ENCODE data around the gene SENP2.
A peak's percentile ranks its signal among the peaks of the same experiment; 100 is the strongest.
"Not testable (repeated sequence)": the region's sequence is repeated elsewhere in the genome, so short reads cannot be mapped to it uniquely, and the experiment has no call there.

SENP2 gene

DNA sequence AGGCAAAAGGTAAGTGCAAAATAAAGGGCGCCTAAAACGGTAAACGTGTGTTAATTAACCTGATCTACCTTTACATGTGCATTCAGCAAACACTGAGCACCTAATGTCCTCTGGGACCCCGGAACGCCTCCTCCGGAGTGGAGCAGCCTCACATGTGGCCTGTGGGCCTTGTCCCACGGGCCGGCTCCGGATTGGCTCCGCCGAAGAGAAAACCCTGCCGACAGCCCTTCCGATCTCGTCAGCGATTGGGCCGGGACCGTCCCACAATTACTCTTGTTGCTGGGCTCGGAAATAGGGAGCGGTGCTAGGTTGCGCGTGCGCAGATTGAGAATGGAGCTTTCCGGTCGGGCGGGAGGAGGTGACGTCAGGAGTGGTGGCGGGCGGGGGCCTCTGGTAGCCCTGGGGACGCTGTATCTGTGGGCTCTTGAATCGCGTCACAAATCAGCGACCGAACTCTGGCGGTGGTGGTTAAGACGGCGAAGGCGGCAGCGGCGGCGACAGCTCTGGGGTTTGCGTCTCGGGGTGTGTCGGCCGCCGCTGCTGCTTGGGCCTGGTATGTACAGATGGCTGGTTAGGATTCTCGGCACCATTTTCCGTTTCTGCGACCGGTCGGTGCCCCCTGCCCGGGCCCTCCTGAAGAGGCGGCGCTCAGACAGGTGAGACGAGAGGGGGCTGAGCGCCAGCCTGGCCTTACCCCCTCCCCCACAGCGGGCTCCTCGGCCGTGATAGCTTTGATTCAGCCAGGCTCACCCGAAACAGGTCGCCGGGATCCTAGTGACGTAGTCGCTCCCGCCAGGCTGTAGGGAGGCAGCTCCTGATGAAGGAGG is at the start of gene SENP2:
Gene SENP2 (plus strand): TSS at position 437 of the 827 bp plus-strand sequence. CDS start 119 bp downstream, at position 556.
- DNase-seq (ENCODE audit: low spot score), result peak; percentile 87

- no peak for DNase-seq (ENCODE audit: low spot score)
Observed at GRCh38 chr3:185537369-185537970, 48.6 kb upstream of the SENP2 start.

- no peak for DNase-seq (ENCODE audit: low spot score)
Observed at GRCh38 chr3:185539934-185540333, 46.2 kb upstream of the SENP2 start.

- no peak for DNase-seq (ENCODE audit: low spot score)
Observed at GRCh38 chr3:185540695-185541094, 45.4 kb upstream of the SENP2 start.

GRCh38 chr3:185549122-185549521 is 37.0 kb upstream of the SENP2 start:
- DNase-seq (ENCODE audit: low spot score), result no peak

GRCh38 chr3:185549651-185550111 is 36.4 kb upstream of the SENP2 start:
- DNase-seq (ENCODE audit: low spot score), result no peak

DNA sequence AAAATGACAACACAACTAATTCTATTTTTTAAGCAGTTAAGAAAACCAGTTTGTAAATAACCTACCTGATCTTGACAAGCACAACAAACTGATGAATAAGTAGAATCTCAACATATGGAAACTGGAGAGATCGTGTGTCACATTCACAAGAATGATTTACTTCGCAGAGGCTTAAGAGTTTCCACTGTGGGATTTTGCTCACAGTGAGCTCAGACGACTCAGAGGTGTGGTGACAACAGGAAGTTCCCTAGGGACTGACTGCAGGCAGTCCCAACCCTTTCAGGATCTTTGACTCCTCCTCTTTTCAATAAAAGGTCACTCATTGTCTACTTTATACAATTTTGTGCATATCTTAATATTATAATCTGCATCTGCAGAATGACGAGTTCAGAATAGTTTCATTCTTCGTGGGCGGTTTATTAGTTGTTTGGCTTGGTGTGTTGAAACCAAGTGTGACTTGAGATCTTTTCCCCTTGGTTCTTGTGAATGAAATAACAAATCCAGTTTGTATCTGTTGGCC is 33.7 kb upstream of the SENP2 start, which contains the start of gene LIPH:
Gene LIPH (minus strand): TSS at position 231 of the 520 bp plus-strand sequence. CDS start 117 bp downstream, at position 114.
- no peak for DNase-seq (ENCODE audit: low spot score)

DNA sequence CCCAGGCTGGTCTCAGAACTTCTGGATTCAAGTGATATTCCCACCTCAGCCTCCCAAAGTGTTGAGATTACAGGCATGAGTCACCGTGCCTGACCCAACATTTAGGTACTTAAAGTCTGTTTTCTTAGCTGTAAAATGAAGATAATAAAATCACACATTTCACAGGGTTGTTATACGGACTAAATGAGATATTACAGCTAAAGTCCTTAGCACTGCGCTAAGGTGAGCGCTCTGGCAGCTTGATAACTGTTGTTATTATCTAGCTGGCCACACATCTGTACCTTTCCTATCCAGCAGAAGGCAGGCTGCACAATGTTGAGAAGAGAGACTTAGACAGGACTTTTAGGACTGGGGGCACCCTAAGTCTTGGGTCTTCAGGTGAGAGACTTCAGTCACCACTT is 31.0 kb upstream of the SENP2 start:
- no peak for DNase-seq (ENCODE audit: low spot score)

DNA sequence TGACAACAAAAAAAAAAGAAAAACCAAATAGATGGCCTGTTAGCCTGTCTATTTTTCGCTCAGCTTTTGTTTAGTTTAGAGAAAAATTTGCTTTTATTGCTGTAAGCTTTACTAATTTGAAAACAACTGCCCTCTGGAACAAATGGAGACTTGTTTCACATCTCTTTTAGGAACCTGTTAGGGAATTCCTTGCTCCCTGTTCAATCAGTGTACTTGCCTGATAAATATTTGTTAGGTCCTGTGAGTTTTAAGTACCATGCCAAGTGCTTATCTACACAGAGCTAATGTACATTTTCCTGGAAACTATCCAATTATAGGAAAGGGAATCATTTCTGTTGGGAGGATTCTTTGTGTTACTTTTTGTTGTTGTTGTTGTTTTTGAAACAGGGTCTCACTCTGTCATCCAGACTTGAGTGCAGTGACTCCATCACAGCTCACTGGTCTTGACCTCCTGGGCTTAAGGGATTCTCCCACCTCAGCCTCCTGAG is 30.2 kb upstream of the SENP2 start:
- no peak for DNase-seq (ENCODE audit: low spot score)

GRCh38 chr3:185556640-185557039 is 29.5 kb upstream of the SENP2 start:
- not testable (repeated sequence) for DNase-seq (ENCODE audit: low spot score)

DNA sequence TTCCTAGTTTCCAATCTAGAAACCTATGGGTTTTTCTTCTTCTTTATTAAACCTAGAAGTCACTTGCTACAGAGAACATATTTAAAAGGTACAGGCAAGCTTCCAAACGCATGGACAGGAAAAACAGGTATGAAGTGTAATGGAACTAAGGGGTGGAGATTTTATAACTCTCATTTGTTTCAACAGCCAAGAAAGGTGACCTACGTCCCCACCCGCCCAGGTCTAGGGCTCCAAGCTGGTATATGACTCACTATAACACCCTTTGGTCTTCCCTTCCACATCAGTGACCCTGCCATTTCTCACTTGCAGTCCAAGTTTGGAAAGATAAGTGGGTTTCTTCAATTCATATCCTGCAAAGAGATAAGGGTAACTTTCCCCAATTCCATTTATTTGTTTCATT is 27.7 kb upstream of the SENP2 start:
- peak; percentile 19 for DNase-seq (ENCODE audit: low spot score)

- no peak for DNase-seq (ENCODE audit: low spot score)
Observed at GRCh38 chr3:185559706-185560090, 26.4 kb upstream of the SENP2 start.

GRCh38 chr3:185560676-185561075 is 25.4 kb upstream of the SENP2 start:
- DNase-seq (ENCODE audit: low spot score), result no peak

DNA sequence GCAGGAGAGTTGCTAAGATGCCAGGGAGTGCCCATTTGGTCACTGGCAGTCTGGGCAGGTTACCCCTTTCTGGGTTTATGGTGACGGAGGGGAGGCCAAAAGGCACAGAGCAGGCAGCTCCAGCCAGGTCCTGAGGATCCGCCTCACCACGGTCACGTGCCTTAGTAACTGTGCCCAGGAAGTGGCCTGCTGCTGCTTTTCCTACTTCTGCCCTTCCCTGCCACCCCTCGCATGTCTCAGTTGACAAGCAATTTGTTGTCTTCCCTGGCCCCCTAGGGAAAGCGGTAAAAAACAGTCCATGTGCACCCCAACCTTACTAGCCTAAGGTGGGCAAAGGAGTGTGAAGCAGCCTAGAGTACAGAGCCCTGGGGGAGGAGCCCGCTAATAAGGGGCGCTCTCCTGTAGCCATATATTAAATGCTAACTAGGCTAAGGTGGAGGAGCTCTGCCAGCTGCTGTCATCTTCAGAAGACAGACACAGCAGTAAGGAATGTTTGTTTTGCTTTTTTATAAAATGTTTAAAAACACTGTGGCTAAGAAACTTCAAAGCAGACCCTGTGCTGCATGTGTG is 24.6 kb upstream of the SENP2 start:
- no peak for DNase-seq (ENCODE audit: low spot score)

DNA sequence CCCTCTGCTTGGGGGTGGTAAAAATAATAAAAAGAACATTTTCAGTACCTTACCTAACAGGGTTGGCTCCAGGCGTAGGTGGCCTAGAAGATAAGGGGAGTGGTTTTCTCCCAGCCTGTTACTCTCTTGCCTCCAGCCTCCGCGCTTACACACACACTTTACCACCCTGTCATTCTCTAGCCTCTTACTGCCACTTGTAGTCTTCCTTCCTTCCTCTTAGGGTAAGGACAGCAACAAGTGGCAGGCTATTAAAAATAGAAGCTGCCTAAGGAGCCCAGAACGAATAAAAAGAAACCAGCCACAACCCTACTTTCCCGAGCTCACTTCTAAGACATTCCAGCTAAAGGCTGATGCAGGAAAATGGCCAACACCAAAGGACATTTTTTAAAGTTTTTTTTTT is 24.1 kb upstream of the SENP2 start:
- DNase-seq (ENCODE audit: low spot score), result no peak

DNA sequence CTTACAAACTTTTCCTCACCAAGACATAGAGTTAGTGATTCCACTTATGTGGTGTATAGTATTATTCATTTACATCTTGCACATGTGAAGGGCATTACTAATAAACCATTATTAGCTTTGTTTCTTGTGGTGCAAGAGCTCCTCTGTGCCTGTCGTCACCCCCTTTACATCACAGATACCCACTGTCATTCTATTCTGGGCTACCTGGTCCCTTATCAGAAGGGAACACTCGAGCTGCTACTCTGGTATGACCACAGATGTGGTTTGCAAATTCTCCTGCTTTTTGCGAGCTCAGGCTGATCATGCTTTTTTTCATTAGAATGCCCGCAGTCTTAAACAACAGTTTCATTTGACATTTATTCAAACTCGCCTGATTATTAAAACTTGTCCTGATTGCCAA is 13.9 kb upstream of the SENP2 start:
- DNase-seq (ENCODE audit: low spot score), result no peak

DNA sequence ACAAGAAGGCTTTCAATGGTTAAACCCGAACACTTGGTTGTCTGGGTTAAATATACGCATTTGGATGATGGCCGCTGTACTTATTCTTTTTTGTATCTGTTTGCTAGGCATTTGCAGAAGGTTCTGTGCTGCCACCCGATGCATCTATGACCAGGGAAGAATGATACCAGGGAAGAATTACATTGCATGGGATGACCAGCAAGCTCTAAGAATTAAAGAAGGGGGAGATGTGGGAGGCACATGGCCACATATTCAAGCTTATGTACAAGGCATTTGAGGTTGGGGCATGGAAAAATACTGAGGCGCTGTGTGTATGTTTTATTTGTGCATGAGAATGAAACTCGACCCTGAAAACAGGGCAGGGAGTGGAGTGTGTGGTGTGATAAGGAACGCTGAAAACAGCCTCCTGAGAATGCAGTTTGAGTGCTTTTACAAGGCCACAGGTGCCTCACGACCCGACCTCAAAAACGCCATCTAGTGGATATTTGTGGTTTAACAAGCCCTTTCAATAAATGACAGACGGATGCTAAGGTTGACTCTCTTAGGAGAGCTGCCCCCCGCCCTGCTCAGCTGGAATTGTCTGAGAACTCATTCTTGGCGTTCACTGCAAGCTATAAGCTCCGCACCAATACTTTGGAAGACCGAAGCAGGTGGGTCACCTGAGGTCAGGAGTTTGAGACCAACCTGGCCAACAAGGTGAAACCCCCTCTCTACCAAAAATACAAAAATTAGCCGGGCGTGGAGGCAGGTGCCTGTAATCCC is 10.8 kb upstream of the SENP2 start:
- DNase-seq (ENCODE audit: low spot score), result not testable (repeated sequence)

- no peak for DNase-seq (ENCODE audit: low spot score)
Observed at GRCh38 chr3:185582236-185582635, 3.9 kb upstream of the SENP2 start.

- DNase-seq (ENCODE audit: low spot score), result no peak
Observed at GRCh38 chr3:185582871-185583270, 3.2 kb upstream of the SENP2 start.

DNA sequence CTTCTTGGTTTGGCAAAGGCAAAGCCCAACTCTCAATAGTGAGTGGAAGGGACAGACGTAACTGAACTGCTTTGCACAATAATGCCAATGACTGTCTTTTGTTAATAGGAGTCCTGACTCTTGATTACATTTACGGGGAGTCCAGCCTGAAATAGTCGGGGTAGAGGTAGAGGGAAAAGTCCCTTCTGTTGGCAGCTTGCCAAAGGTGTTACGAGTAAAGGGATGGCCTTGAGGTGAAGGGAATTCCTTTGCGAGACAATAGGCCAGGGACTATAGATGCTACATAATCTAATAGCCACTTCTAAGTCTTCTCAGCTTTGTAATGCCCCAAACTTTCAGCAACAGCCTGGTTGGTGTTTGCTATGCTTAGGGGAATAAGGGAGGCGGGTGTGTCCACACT is 2.2 kb upstream of the SENP2 start:
- no peak for DNase-seq (ENCODE audit: low spot score)

DNA sequence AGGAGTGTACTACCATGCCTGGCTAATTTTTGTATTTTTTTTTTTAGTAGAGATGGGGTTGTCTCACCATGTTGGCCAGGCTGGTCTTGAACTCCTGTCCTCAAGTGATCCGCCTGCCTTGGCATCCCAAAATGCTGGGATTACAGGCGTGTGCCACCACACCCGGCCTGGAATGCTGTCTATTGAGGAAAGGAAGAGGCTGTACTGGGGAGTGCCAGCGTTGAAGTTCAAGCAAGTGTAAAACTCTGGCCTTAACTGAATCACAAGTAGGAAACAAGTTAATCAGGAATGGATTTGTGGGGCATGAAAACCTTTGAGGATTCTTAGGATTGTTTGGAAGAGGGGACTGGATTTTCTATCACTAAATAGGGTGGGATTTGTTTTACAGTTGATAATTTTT is 1.4 kb upstream of the SENP2 start:
- DNase-seq (ENCODE audit: low spot score), result no peak

- no peak for DNase-seq (ENCODE audit: low spot score)
Observed at GRCh38 chr3:185585518-185585858, 607 bp upstream of the SENP2 start.

Measured in HuH-7.5 (cell line).